ENCODE data around the gene EFCAB11.

DNA sequence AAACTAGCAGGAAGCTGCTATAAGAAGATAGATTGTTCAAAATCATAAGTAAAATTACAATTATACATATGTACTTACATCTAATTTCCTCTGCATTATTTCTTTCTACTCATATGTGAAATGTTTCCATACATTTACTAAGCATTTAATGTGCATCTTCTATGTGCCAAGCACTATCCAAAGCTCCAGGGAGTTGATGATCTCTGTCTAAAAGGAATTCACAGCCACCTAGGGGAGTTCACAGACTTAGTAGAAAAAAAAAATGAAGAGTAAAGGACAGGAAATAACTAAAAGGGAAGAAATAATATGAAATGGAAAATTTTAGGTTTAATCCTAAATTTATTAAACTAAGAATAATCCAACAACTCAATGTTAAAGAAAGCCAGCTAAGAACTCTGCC is 91.7 kb downstream of the EFCAB11 start:
- TF ChIP-seq ZNF274 (IDR thresholded peaks at IDR 0.05; ENCODE audit: low read depth, low read length) (no peak), YY1 (IDR thresholded peaks at IDR 0.05; ENCODE audit: insufficient read depth, insufficient read length) (no peak), SUZ12 (IDR thresholded peaks at IDR 0.05; ENCODE audit: extremely low read depth, insufficient read depth, insufficient read length) (no peak)
